ENCODE results near the gene SLC25A39. TPM values are rescaled to one million over a fixed set of nuclear protein-coding genes. Genes with fewer than 3 reads are reported as not detected.
"Not testable (repeated sequence)": the region's sequence is repeated elsewhere in the genome, so short reads cannot be mapped to it uniquely, and the experiment has no call there.

SLC25A39 gene
- total RNA-seq, 5 donors from 2014 or later (not counting 1 experiment from before 2014, with no cell fraction given), result 78.6 to 108 (median 104) TPM

GRCh38 chr17:44331249-44331760 is 6.7 kb upstream of the SLC25A39 start:
- H3K36me3 ChIP-seq (ENCODE audit: control insufficient read depth in 2 of 2, extremely low read depth in 1 of 2, insufficient read depth in 1 of 2, low read length in 1 of 2), result no peaks in the 10 kb centered on the region
- no peaks in the 10 kb centered on the region for H3K36me3 Mint-ChIP-seq
- no peak overlapping the region for H3K27ac ChIP-seq (ENCODE audit: low read length)
- peak overlapping the region in 1 of 3 donors; percentile 9 for H3K4me3 Mint-ChIP-seq
- no peaks in the 10 kb centered on the region for H3K9me3 Mint-ChIP-seq
- ATAC-seq (replicated peaks in 1 of 4) (peak in 3 of 4 experiments; percentile 22 to 34 (median 32)), DNase-seq (peak in 32 of 35 experiments; percentile 18 to 87 (median 56))
- H3K27ac Mint-ChIP-seq, result peak overlapping the region in 1 of 2 donors; percentile 65
- no peak overlapping the region for H3K4me3 ChIP-seq (ENCODE audit: control insufficient read depth in 1 of 2, extremely low read depth in 1 of 2, low read length in 1 of 2)
- POLR2A ChIA-PET, result interaction anchor here in 1 of 2 donors (0.6 kb wide), 1 partner anchor 299 kb away, joined by 3 read pairs; no protein-coding TSS in a partner anchor
- H3K27me3 Mint-ChIP-seq, result peaks cover 0 to 1% of the 10 kb centered on the region in 2 donors
- CTCF ChIA-PET, result interaction anchor here (0.7 to 2.8 kb wide), 6 partner anchors 14 to 122 kb away, joined by 3 to 13 read pairs (median 4); partner anchors contain the start of gene GRN (in 1 of the 2)
- peaks cover 11 to 17% (median 15%) of the 10 kb centered on the region in 3 donors for H3K4me1 Mint-ChIP-seq
- H3K4me1 ChIP-seq (ENCODE audit: control insufficient read depth in 1 of 2, extremely low read depth in 1 of 2, insufficient read depth in 2 of 2, low read length in 2 of 2), result peaks cover 0 to 18% of the 10 kb centered on the region in 2 experiments
- 0% methylated on average over 1 of the region's 7 CpGs for WGBS (ENCODE audit: insufficient coverage)
- no peaks in the 10 kb centered on the region for H3K9me3 ChIP-seq
- peaks cover 0 to 12% of the 10 kb centered on the region in 2 experiments for H3K27me3 ChIP-seq (replicated peaks in 1 of 2; ENCODE audit: control insufficient read depth in 2 of 2, extremely low read depth in 1 of 2, insufficient read depth in 2 of 2, low read length in 1 of 2)

DNA sequence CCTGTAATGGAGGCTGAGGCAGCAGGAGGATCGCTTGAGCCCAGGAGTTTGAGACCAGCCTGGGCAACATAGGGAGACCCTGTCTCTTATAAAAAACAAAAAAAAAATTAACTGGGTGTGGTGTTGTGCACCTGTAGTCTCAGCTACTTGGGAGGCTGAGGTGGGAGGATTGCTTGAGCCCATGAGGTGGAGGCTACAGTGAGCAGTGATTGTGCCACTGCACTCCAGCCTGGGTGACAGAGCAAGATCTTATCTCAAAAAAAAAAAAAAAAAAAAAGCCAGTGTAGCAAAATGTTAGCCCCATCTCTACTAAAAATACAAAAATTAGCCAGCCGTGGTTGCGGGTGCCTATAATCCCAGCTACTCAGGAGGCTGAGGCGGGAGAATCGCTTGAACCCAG is 5.6 kb upstream of the SLC25A39 start:
- not testable (repeated sequence) for H3K4me3 ChIP-seq (ENCODE audit: control insufficient read depth in 1 of 2, extremely low read depth in 1 of 2, low read length in 1 of 2); H3K27me3 ChIP-seq (replicated peaks in 1 of 2; ENCODE audit: control insufficient read depth in 2 of 2, extremely low read depth in 1 of 2, insufficient read depth in 2 of 2, low read length in 1 of 2); ATAC-seq (replicated peaks in 1 of 4); H3K27me3 Mint-ChIP-seq; H3K9me3 Mint-ChIP-seq; H3K36me3 ChIP-seq (ENCODE audit: control insufficient read depth in 2 of 2, extremely low read depth in 1 of 2, insufficient read depth in 1 of 2, low read length in 1 of 2); H3K9me3 ChIP-seq; DNase-seq; H3K27ac ChIP-seq (ENCODE audit: low read length); H3K4me3 Mint-ChIP-seq; H3K36me3 Mint-ChIP-seq; H3K27ac Mint-ChIP-seq
- peaks cover 2 to 28% of the 10 kb centered on the region in 2 experiments for H3K4me1 ChIP-seq (ENCODE audit: control insufficient read depth in 1 of 2, extremely low read depth in 1 of 2, insufficient read depth in 2 of 2, low read length in 2 of 2)
- ChIA-PET POLR2A (interaction anchor here in 1 of 2 donors (0.6 kb wide), 1 partner anchor 414 kb away, joined by 4 read pairs; no protein-coding TSS in a partner anchor), CTCF (interaction anchor here (0.6 to 2.8 kb wide), 6 partner anchors 22 to 1557 kb away, joined by 3 to 13 read pairs (median 6); partner anchors contain the start of genes RUNDC3A (in 1 of the 2) and VPS25 (in 1 of the 2))
- no CpG with 5 or more reads among the region's 5 CpGs for WGBS (ENCODE audit: insufficient coverage)
- H3K4me1 Mint-ChIP-seq, result peaks cover 11 to 20% (median 20%) of the 10 kb centered on the region in 3 donors

- H3K4me1 ChIP-seq (ENCODE audit: control insufficient read depth in 1 of 2, extremely low read depth in 1 of 2, insufficient read depth in 2 of 2, low read length in 2 of 2), result peaks cover 2 to 33% of the 10 kb centered on the region in 2 experiments
- H3K9me3 Mint-ChIP-seq; H3K27me3 ChIP-seq (replicated peaks in 1 of 2; ENCODE audit: control insufficient read depth in 2 of 2, extremely low read depth in 1 of 2, insufficient read depth in 2 of 2, low read length in 1 of 2); POLR2A ChIA-PET; DNase-seq; H3K36me3 ChIP-seq (ENCODE audit: control insufficient read depth in 2 of 2, extremely low read depth in 1 of 2, insufficient read depth in 1 of 2, low read length in 1 of 2); H3K9me3 ChIP-seq; H3K4me3 ChIP-seq (ENCODE audit: control insufficient read depth in 1 of 2, extremely low read depth in 1 of 2, low read length in 1 of 2); ATAC-seq (replicated peaks in 1 of 4); H3K4me3 Mint-ChIP-seq; H3K27ac ChIP-seq (ENCODE audit: low read length); H3K27ac Mint-ChIP-seq; H3K27me3 Mint-ChIP-seq; H3K36me3 Mint-ChIP-seq: not testable (repeated sequence)
- WGBS (ENCODE audit: insufficient coverage), result 100% methylated on average over 4 of the region's 7 CpGs
- H3K4me1 Mint-ChIP-seq, result peaks cover 11 to 22% (median 20%) of the 10 kb centered on the region in 3 donors
- CTCF ChIA-PET, result interaction anchor here in 1 of 2 donors (2.8 kb wide), 1 partner anchor 120 kb away, joined by 13 read pairs; no protein-coding TSS in a partner anchor
These were observed 4.9 kb upstream of the SLC25A39 start for GRCh38 chr17:44329516-44329915.

GRCh38 chr17:44327715-44328449 is 3.3 kb upstream of the SLC25A39 start:
- no peaks in the 10 kb centered on the region for H3K9me3 ChIP-seq
- H3K27ac ChIP-seq (ENCODE audit: low read length), result no peak overlapping the region
- Mint-ChIP-seq H3K27me3 (no peaks in the 10 kb centered on the region), H3K4me3 (peak overlapping the region in 2 of 3 donors; percentile 22 to 31), H3K36me3 (no peaks in the 10 kb centered on the region), H3K9me3 (no peaks in the 10 kb centered on the region), H3K4me1 (peaks cover 11 to 33% (median 30%) of the 10 kb centered on the region in 3 donors), H3K27ac (peak overlapping the region in 1 of 2 donors; percentile 34)
- ATAC-seq (replicated peaks in 1 of 4) (no peak), DNase-seq (no peak)
- H3K36me3 ChIP-seq (ENCODE audit: control insufficient read depth in 2 of 2, extremely low read depth in 1 of 2, insufficient read depth in 1 of 2, low read length in 1 of 2), result no peaks in the 10 kb centered on the region
- H3K4me1 ChIP-seq (ENCODE audit: control insufficient read depth in 1 of 2, extremely low read depth in 1 of 2, insufficient read depth in 2 of 2, low read length in 2 of 2), result peaks cover 4 to 48% of the 10 kb centered on the region in 2 experiments
- CTCF ChIA-PET, result interaction anchor here in 1 of 2 donors (0.6 kb wide), 2 partner anchors 120 to 128 kb away, joined by 4 read pairs; partner anchors contain the start of gene ATXN7L3
- no peak overlapping the region for H3K4me3 ChIP-seq (ENCODE audit: control insufficient read depth in 1 of 2, extremely low read depth in 1 of 2, low read length in 1 of 2)
- POLR2A ChIA-PET, result no interaction called here
- no CpG with 5 or more reads among the region's 7 CpGs for WGBS (ENCODE audit: insufficient coverage)
- H3K27me3 ChIP-seq (replicated peaks in 1 of 2; ENCODE audit: control insufficient read depth in 2 of 2, extremely low read depth in 1 of 2, insufficient read depth in 2 of 2, low read length in 1 of 2), result peaks cover 0 to 5% of the 10 kb centered on the region in 2 experiments

DNA sequence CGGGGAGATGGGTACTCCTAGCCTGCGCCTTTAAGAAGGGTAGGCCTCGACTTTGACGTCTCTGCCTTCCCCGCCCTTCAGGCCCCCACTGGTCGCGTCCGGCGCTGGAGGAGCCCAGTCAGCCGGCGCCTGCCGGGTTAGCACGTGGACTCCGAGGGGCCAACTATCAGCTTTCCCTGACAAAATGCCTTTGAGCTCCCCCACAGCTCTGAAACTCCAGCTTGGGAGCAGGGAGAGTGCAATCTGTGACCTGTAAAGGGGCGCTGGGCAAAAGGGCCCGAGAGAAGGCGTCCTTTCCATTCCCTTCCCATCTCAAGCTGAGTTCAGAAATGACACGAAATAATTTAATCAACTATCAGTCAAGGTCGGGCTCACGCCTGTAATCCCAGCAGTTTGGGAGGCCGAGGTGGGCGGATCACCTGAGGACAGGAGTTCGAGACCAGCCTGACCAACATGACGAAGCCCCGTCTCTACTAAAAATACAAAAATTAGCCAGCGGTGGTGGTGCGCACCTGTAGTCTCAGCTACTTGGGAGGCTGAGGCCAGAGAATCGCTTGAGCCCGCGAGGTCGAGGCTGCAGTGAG is 2.3 kb upstream of the SLC25A39 start:
- no peaks in the 10 kb centered on the region for H3K9me3 ChIP-seq
- Mint-ChIP-seq H3K27ac (peak overlapping the region; percentile 85 to 88), H3K27me3 (no peaks in the 10 kb centered on the region), H3K36me3 (no peaks in the 10 kb centered on the region), H3K4me3 (peak overlapping the region; percentile 64 to 94 (median 65)), H3K4me1 (peaks cover 11 to 40% (median 36%) of the 10 kb centered on the region in 3 donors), H3K9me3 (no peaks in the 10 kb centered on the region)
- DNase-seq (peak; percentile 84 to 96 (median 93)), ATAC-seq (replicated peaks in 1 of 4) (peak; percentile 75 to 82 (median 76))
- POLR2A ChIA-PET, result interaction anchor here in 1 of 2 donors (0.5 to 0.7 kb wide), 2 partner anchors 125 to 190 kb away, joined by 3 to 10 read pairs; no protein-coding TSS in a partner anchor
- H3K36me3 ChIP-seq (ENCODE audit: control insufficient read depth in 2 of 2, extremely low read depth in 1 of 2, insufficient read depth in 1 of 2, low read length in 1 of 2), result peaks cover 0 to 3% of the 10 kb centered on the region in 2 donors
- CTCF ChIA-PET, result interaction anchor here in 1 of 2 donors (0.6 to 1.0 kb wide), 9 partner anchors 19 to 203 kb away, joined by 3 to 7 read pairs (median 4); partner anchors contain the start of genes HDAC5, RUNDC3A, TMUB2 and UBTF
- no peaks in the 10 kb centered on the region for H3K27me3 ChIP-seq (replicated peaks in 1 of 2; ENCODE audit: control insufficient read depth in 2 of 2, extremely low read depth in 1 of 2, insufficient read depth in 2 of 2, low read length in 1 of 2)
- H3K27ac ChIP-seq (ENCODE audit: low read length), result peak overlapping the region; percentile 28
- WGBS (ENCODE audit: insufficient coverage), result 29% methylated on average over 12 of the region's 31 CpGs
- peaks cover 4 to 49% of the 10 kb centered on the region in 2 experiments for H3K4me1 ChIP-seq (ENCODE audit: control insufficient read depth in 1 of 2, extremely low read depth in 1 of 2, insufficient read depth in 2 of 2, low read length in 2 of 2)
- peak overlapping the region; percentile 41 to 87 for H3K4me3 ChIP-seq (ENCODE audit: control insufficient read depth in 1 of 2, extremely low read depth in 1 of 2, low read length in 1 of 2)

DNA sequence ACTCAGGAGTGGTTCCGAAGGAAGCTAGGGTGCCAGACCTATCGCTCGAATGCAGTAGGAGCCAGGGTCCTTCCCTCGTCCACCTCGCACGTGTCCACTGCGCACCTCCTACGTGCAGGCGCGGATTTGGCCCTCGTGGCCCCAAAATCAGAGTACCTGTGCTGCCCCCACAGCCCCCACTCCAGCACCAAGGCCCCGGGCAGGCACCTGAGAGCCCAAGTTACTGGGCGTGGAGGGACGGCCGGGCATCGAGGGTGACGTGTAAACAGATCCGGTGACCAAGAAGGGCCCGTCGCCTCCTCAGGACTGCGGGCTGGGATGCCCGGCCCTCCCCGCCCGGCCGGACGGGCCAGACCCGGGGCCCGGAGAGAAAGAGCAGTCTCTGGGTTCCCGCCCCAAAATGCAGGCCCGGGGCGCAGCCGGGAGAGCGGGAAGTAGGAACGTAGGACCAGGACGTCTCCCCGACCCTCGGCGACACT is 492 bp downstream of the SLC25A39 start:
- Histone ChIP-seq H3K27me3 (replicated peaks in 1 of 2; ENCODE audit: control insufficient read depth in 2 of 2, extremely low read depth in 1 of 2, insufficient read depth in 2 of 2, low read length in 1 of 2) (no peaks in the 10 kb centered on the region), H3K9me3 (no peaks in the 10 kb centered on the region), H3K4me3 (ENCODE audit: control insufficient read depth in 1 of 2, extremely low read depth in 1 of 2, low read length in 1 of 2) (peak overlapping the region; percentile 78 to 87), H3K27ac (ENCODE audit: low read length) (no peak overlapping the region), H3K36me3 (ENCODE audit: control insufficient read depth in 2 of 2, extremely low read depth in 1 of 2, insufficient read depth in 1 of 2, low read length in 1 of 2) (peaks cover 10 to 23% of the 10 kb centered on the region in 2 donors), H3K4me1 (ENCODE audit: control insufficient read depth in 1 of 2, extremely low read depth in 1 of 2, insufficient read depth in 2 of 2, low read length in 2 of 2) (peaks cover 4 to 41% of the 10 kb centered on the region in 2 experiments)
- H3K27ac Mint-ChIP-seq, result no peak overlapping the region
- H3K36me3 Mint-ChIP-seq, result peaks cover 5% of the 10 kb centered on the region
- ATAC-seq (replicated peaks in 1 of 4) (no peak), DNase-seq (no peak)
- no peaks in the 10 kb centered on the region for H3K27me3 Mint-ChIP-seq
- H3K4me3 Mint-ChIP-seq, result peak overlapping the region; percentile 77 to 94 (median 81)
- H3K4me1 Mint-ChIP-seq, result peaks cover 12 to 35% (median 28%) of the 10 kb centered on the region in 3 donors
- WGBS (ENCODE audit: insufficient coverage), result 5% methylated on average over 35 of the region's 38 CpGs
- ChIA-PET POLR2A (no interaction called here), CTCF (no interaction called here)
- no peaks in the 10 kb centered on the region for H3K9me3 Mint-ChIP-seq

Measured in T-cell (primary cell).